Gastroesophageal sphincter (tissue), 3 donors: ENCODE results near the gene CCDC3.

Experiments
- EP300 ChIP-seq: sonication (generic); formaldehyde crosslinking; IDR thresholded peaks from one replicate; pipeline ENCODE4 v1.6.1; 2017; ENCODE audit warnings: antibody characterized with exemption, mild to moderate bottlenecking
- POLR2A ChIP-seq, 2 donors: fragments of 450-650 bp; IDR thresholded peaks; one replicate each; pipeline ENCODE4 v1.6.1; 2017; ENCODE audit warnings: antibody characterized with exemption in 2 of 2, mild to moderate bottlenecking in 2 of 2, moderate library complexity in 1 of 2
- POLR2AphosphoS5 ChIP-seq: sonication (generic); formaldehyde crosslinking; IDR thresholded peaks from one replicate; pipeline ENCODE4 v1.6.1; 2017; ENCODE audit warnings: antibody characterized with exemption
- TF ChIP-seq, protein P1 (sequence below), 4 experiments: fragments of 200-600 bp in 2 of 4; fragments of 450-650 bp in 2 of 4; sonication (generic) in 1 of 4; IDR thresholded peaks; one replicate each; pipeline ENCODE4 v1.5.1; 2017 to 2019; ENCODE audit warnings: antibody characterized with exemption in 4 of 4, mild to moderate bottlenecking in 2 of 4, moderate library complexity in 2 of 4

DNA sequence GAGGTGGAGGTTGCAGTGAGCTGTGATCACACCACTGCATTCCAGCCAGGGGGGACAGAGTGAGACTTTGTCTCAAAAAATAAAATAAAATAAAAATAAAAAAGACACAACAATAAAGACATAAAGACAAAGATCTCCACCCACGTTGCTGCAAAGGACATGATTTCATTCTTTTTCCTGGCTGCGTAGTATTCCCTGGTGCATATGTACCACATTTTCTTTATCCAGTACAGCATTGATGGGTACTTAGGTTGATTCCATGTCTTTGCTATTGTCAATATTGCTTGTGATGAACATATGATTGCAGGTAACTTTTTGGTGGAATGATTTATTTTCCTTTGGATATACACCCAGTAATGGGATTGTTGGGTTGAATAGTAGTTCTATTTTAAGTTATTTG lies 42.0 kb upstream of the CCDC3 start:
- TF ChIP-seq EP300 (no peak), POLR2A (IDR thresholded peaks at IDR 0.05) (no peak), POLR2AphosphoS5 (no peak)
- TF ChIP-seq, protein P1, sequence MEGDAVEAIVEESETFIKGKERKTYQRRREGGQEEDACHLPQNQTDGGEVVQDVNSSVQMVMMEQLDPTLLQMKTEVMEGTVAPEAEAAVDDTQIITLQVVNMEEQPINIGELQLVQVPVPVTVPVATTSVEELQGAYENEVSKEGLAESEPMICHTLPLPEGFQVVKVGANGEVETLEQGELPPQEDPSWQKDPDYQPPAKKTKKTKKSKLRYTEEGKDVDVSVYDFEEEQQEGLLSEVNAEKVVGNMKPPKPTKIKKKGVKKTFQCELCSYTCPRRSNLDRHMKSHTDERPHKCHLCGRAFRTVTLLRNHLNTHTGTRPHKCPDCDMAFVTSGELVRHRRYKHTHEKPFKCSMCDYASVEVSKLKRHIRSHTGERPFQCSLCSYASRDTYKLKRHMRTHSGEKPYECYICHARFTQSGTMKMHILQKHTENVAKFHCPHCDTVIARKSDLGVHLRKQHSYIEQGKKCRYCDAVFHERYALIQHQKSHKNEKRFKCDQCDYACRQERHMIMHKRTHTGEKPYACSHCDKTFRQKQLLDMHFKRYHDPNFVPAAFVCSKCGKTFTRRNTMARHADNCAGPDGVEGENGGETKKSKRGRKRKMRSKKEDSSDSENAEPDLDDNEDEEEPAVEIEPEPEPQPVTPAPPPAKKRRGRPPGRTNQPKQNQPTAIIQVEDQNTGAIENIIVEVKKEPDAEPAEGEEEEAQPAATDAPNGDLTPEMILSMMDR (IDR thresholded peaks at IDR 0.05), result no peak
